A549 (cell line): Measurements from ENCODE around the gene PLEKHA7.

Experiments used
- EP300 ChIP-seq, 2 experiments: fragments of >200 bp; sonication (Bioruptor Twin); formaldehyde crosslinking; IDR thresholded peaks; 2 replicates in 1 of 2; 3 replicates in 1 of 2; pipeline ENCODE4 v1.6.1; 2016 to 2017
- JUNB ChIP-seq: fragments of >200 bp; sonication (Bioruptor Twin); formaldehyde crosslinking; IDR thresholded peaks from 2 replicates; pipeline ENCODE4 v1.6.1; 2016

DNA sequence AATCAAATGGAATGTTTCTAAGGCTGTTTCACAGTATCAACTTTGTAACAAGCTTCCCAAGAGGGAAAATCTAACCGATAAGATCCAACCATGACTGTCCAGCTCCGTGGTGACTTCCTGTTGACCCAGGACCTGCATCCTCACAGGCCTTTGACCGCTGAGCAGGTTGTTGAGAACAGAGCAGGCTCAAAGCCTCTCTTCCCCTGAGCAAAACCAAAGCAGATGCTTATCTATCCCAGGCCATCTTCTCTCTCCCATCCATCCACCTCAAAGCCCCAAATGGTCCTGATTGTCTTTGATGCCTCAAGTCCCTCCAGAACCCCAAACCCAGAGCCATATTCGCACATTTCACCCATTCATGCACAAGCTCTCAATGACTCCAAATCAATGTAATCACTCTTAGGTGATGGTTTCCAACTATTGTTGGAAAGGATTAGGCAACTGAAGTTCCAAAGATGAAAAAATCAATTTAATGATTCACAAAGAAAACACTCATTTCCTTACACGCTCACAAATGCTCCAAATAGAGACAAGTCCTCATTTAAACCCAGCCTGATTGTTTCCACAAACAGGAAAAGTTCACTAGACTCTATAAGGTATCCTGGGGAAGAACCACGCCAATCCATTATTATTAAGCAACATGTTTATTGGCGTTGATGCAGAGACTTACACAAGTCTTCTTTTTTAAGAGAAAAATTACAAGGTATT lies 227.0 kb downstream of the PLEKHA7 start:
- TF ChIP-seq EP300 (IDR thresholded peaks at IDR 0.05): no peak
- TF ChIP-seq JUNB: no peak
